Dedifferentiated amniotic fluid mesenchymal stem cell (primary cell): ENCODE measurements around the gene C11orf42.
A peak's percentile ranks its signal among the peaks of the same experiment; 100 is the strongest.
"Not testable (repeated sequence)": the region's sequence is repeated elsewhere in the genome, so short reads cannot be mapped to it uniquely, and the experiment has no call there.

Experiments
- DNase-seq: peaks from one replicate; pipeline ENCODE4 v3.0.0-alpha.2; 2016; ENCODE audit errors: extremely low spot score

Gene C11orf42

GRCh38 chr11:6223854-6224253 lies 18.5 kb downstream of the C11orf42 start:
- DNase-seq, result no peak

GRCh38 chr11:6224421-6224820 lies 19.1 kb downstream of the C11orf42 start:
- DNase-seq, result no peak

- DNase-seq, result no peak
Observed at GRCh38 chr11:6225024-6225423, 19.7 kb downstream of the C11orf42 start.

GRCh38 chr11:6225896-6226295 lies 20.5 kb downstream of the C11orf42 start:
- DNase-seq, result no peak

GRCh38 chr11:6228520-6228919 lies 23.2 kb downstream of the C11orf42 start:
- DNase-seq, result no peak

- DNase-seq, result no peak
Observed at GRCh38 chr11:6229911-6230310, 24.6 kb downstream of the C11orf42 start.

GRCh38 chr11:6232899-6233298 lies 27.5 kb downstream of the C11orf42 start:
- no peak for DNase-seq

GRCh38 chr11:6233984-6234386 lies 28.6 kb downstream of the C11orf42 start:
- DNase-seq, result no peak

GRCh38 chr11:6234387-6235107 lies 29.2 kb downstream of the C11orf42 start, which contains the start of gene FHIP1B:
FHIP1B (minus strand) TSS chr11:6234636; CDS start chr11:6224516, 10,120 bp downstream.
- peak; percentile 100 for DNase-seq

- DNase-seq, result no peak
Observed at GRCh38 chr11:6237266-6237665, 31.9 kb downstream of the C11orf42 start.

GRCh38 chr11:6237761-6238302 lies 32.5 kb downstream of the C11orf42 start:
- no peak for DNase-seq

- no peak for DNase-seq
Observed at GRCh38 chr11:6238902-6239301, 33.5 kb downstream of the C11orf42 start, which contains the start of gene CNGA4. CNGA4 (plus strand) TSS chr11:6239089; CDS start chr11:6239207, 118 bp downstream.

- DNase-seq, result no peak
Observed at GRCh38 chr11:6240139-6240538, 34.8 kb downstream of the C11orf42 start.

GRCh38 chr11:6240781-6241180 lies 35.4 kb downstream of the C11orf42 start:
- DNase-seq, result no peak

- DNase-seq, result no peak
Observed at GRCh38 chr11:6241316-6241715, 36.0 kb downstream of the C11orf42 start.

- DNase-seq, result no peak
Observed at GRCh38 chr11:6245536-6245935, 40.2 kb downstream of the C11orf42 start.

GRCh38 chr11:6248248-6248647 lies 42.9 kb downstream of the C11orf42 start:
- no peak for DNase-seq

GRCh38 chr11:6248897-6249296 lies 43.5 kb downstream of the C11orf42 start:
- DNase-seq, result not testable (repeated sequence)

GRCh38 chr11:6249770-6250555 lies 44.6 kb downstream of the C11orf42 start:
- DNase-seq, result peak; percentile 85

GRCh38 chr11:6251120-6251733 lies 45.9 kb downstream of the C11orf42 start:
- peak; percentile 40 for DNase-seq

- peak; percentile 26 for DNase-seq
Observed at GRCh38 chr11:6251990-6252473, 46.7 kb downstream of the C11orf42 start.

- no peak for DNase-seq
Observed at GRCh38 chr11:6253197-6253596, 47.8 kb downstream of the C11orf42 start.
